PC-3 (cell line): Measurements from ENCODE around the gene NHSL1. TPM values are rescaled to one million over a fixed set of nuclear protein-coding genes. Genes with fewer than 3 reads are reported as not detected.
A peak's percentile ranks its signal among the peaks of the same experiment; 100 is the strongest.

Source experiments
- ATAC-seq: fragments of 200-7000 bp; cut with Tn5 transposase; 2 replicates; pipeline ENCODE4 v1.9.1; 2020; ENCODE audit warnings: mild to moderate bottlenecking, moderate library complexity
- BruUV-seq: library from RNA; stranded (reverse); fragments of 400-500 nt; replicated peaks from 2 replicates; lab custom pipeline; 2021; lab: Mats Ljungman, UMichigan
- CTCF ChIA-PET: fragments of 300-600 bp; sonication (Branson Sonifier 250); formaldehyde crosslinking; loops from one replicate; lab custom pipeline; 2022; ENCODE audit warnings: antibody characterized with exemption; lab: Charles Lee
- POLR2A ChIA-PET: fragments of 300-600 bp; sonication (Branson Sonifier 250); formaldehyde crosslinking; loops from one replicate; lab custom pipeline; 2022; ENCODE audit warnings: antibody characterized with exemption; ENCODE audit not compliant: unreplicated experiment; lab: Charles Lee
- DNase-seq: peaks from one replicate; pipeline ENCODE4 v3.0.0-alpha.2; 2015
- H2AFZ ChIP-seq: fragments of 300-600 bp; sonication (generic); 2 replicates; pipeline ENCODE4 v1.6.0; 2016; ENCODE audit warnings: antibody characterized with exemption, low read length
- H3F3A ChIP-seq: fragments of 300-600 bp; sonication (generic); one replicate; pipeline ENCODE4 v1.6.0; 2017; ENCODE audit warnings: antibody characterized with exemption, low read length, control low read depth, mild to moderate bottlenecking; ENCODE audit not compliant: unreplicated experiment
- H3K27ac ChIP-seq: fragments of 300-600 bp; sonication (generic); 2 replicates; pipeline ENCODE4 v1.5.1; 2016; ENCODE audit warnings: mild to moderate bottlenecking, low read length
- H3K27me3 ChIP-seq: fragments of 300-600 bp; sonication (generic); 2 replicates; pipeline ENCODE4 v1.6.1; 2016; ENCODE audit warnings: low read length, mixed read lengths
- H3K36me3 ChIP-seq: fragments of 300-600 bp; sonication (generic); 2 replicates; pipeline ENCODE4 v1.6.1; 2016; ENCODE audit warnings: low read depth, mixed run types, low read length, mixed read lengths
- H3K4me1 ChIP-seq: fragments of 300-600 bp; sonication (generic); 2 replicates; pipeline ENCODE4 v1.5.1; 2016; ENCODE audit warnings: low read length; ENCODE audit not compliant: insufficient read depth
- H3K4me2 ChIP-seq: fragments of 300-600 bp; sonication (generic); 2 replicates; pipeline ENCODE4 v1.6.0; 2016; ENCODE audit warnings: low read length
- H3K4me3 ChIP-seq: fragments of 300-600 bp; sonication (generic); 2 replicates; pipeline ENCODE4 v1.5.1; 2016; ENCODE audit warnings: mild to moderate bottlenecking, low read length, mixed read lengths
- H3K79me2 ChIP-seq: fragments of 300-600 bp; sonication (generic); 2 replicates; pipeline ENCODE4 v1.6.1; 2017; ENCODE audit warnings: low read length, mixed read lengths
- H3K9ac ChIP-seq: fragments of 300-600 bp; sonication (generic); 2 replicates; pipeline ENCODE4 v1.6.0; 2016; ENCODE audit warnings: mild to moderate bottlenecking, low read length
- H3K9me2 ChIP-seq: fragments of 300-600 bp; sonication (generic); replicated peaks from 2 replicates; pipeline ENCODE4 v1.6.1; 2016; ENCODE audit warnings: mixed run types, low read length, mixed read lengths
- H3K9me3 ChIP-seq: fragments of 300-600 bp; sonication (generic); 2 replicates; pipeline ENCODE4 v1.6.1; 2016; ENCODE audit warnings: low read length, mixed read lengths
- H4K20me1 ChIP-seq: fragments of 300-600 bp; sonication (generic); 2 replicates; pipeline ENCODE4 v1.6.1; 2016; ENCODE audit warnings: low read length, mixed read lengths
- EZH2 ChIP-seq: fragments of 300-600 bp; sonication (generic); IDR thresholded peaks from one replicate; pipeline ENCODE4 v1.6.1; 2017; ENCODE audit warnings: antibody characterized with exemption, mild to moderate bottlenecking, low read length; ENCODE audit not compliant: unreplicated experiment
- EZH2phosphoT487 ChIP-seq: fragments of 300-600 bp; sonication (generic); IDR thresholded peaks from 2 replicates; pipeline ENCODE4 v1.6.1; 2018; ENCODE audit warnings: mild to moderate bottlenecking, antibody characterized with exemption, low read length, borderline replicate concordance
- intact Hi-C: fragments of 100-400 bp; cut with micrococcal nuclease; formaldehyde crosslinking; loops from 2 replicates; pipeline ENCODE4 v1.9.0; 2023
- total RNA-seq: library from RNA; depleted of rRNA; stranded (reverse); fragments of >200 nt; gene quantifications from 2 replicates; pipeline ENCODE4 v1.2.3, GENCODE V29; 2014
- TF ChIP-seq, protein P1 (sequence below): fragments of 300-600 bp; sonication (generic); conservative IDR thresholded peaks from 2 replicates; pipeline ENCODE4 v1.5.1; 2017; ENCODE audit warnings: antibody characterized with exemption, low read depth, mild to moderate bottlenecking, low read length

The NHSL1 gene
- total RNA-seq, 1 experiment from 2014 or later = 4.8 TPM

DNA sequence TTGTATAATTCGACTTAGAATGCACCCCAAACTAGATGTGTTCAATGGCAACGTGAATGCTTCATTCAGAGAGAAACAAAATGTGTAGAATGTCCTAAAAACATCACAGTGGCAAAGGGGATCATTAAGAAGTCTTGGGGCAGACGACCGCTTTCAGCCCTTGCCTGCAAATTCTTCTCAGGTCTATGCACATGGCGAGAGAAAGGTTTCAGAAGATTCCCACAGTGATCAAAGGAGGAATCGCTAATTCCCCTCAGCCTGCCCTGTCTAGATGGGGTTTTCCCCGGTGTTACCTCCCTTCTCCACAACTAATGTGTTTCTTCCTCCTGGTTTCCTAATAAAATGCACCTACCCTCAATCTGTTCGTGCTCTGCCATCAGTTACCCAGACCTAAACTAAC is 13.3 kb upstream of the NHSL1 start:
- DNase-seq = no peak
- POLR2A ChIA-PET = no interaction called here
- Histone ChIP-seq H2AFZ (no peak overlapping the region), H3K9me2 (no peaks in the 10 kb centered on the region), H3K9ac (no peak overlapping the region), H3K27me3 (no peaks in the 10 kb centered on the region), H3K27ac (no peak overlapping the region), H3K4me2 (no peak overlapping the region), H3K9me3 (no peaks in the 10 kb centered on the region), H3F3A (no peaks in the 10 kb centered on the region), H4K20me1 (no peaks in the 10 kb centered on the region), H3K4me3 (no peak overlapping the region), H3K79me2 (no peaks in the 10 kb centered on the region), H3K36me3 (no peaks in the 10 kb centered on the region), H3K4me1 (0 out of 2 replicates have a peak, but pooled peaks cover 6% of the 10 kb centered on the region)
- no peak for ATAC-seq
- no peak for TF ChIP-seq EZH2
- TF ChIP-seq, protein P1, sequence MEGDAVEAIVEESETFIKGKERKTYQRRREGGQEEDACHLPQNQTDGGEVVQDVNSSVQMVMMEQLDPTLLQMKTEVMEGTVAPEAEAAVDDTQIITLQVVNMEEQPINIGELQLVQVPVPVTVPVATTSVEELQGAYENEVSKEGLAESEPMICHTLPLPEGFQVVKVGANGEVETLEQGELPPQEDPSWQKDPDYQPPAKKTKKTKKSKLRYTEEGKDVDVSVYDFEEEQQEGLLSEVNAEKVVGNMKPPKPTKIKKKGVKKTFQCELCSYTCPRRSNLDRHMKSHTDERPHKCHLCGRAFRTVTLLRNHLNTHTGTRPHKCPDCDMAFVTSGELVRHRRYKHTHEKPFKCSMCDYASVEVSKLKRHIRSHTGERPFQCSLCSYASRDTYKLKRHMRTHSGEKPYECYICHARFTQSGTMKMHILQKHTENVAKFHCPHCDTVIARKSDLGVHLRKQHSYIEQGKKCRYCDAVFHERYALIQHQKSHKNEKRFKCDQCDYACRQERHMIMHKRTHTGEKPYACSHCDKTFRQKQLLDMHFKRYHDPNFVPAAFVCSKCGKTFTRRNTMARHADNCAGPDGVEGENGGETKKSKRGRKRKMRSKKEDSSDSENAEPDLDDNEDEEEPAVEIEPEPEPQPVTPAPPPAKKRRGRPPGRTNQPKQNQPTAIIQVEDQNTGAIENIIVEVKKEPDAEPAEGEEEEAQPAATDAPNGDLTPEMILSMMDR = no peak
- TF ChIP-seq EZH2phosphoT487 = no peak
- no TSS peak for BruUV-seq
- intact Hi-C loops = no loop called here
- CTCF ChIA-PET = no interaction called here

- Histone ChIP-seq H4K20me1 (no peaks in the 10 kb centered on the region), H3F3A (no peaks in the 10 kb centered on the region), H3K9me3 (no peaks in the 10 kb centered on the region), H3K36me3 (no peaks in the 10 kb centered on the region), H3K79me2 (no peaks in the 10 kb centered on the region), H3K4me1 (0 out of 2 replicates have a peak, but pooled peaks cover 6% of the 10 kb centered on the region), H3K9me2 (no peaks in the 10 kb centered on the region), H3K4me3 (no peak overlapping the region), H2AFZ (no peak overlapping the region), H3K27ac (no peak overlapping the region), H3K9ac (no peak overlapping the region), H3K4me2 (no peak overlapping the region), H3K27me3 (no peaks in the 10 kb centered on the region)
- ChIA-PET POLR2A (no interaction called here), CTCF (interaction anchor here (0.5 kb wide), 1 partner anchor 75 kb away, joined by 3 read pairs; no protein-coding TSS in a partner anchor)
- DNase-seq (no peak), ATAC-seq (no peak)
- BruUV-seq = no TSS peak
- TF ChIP-seq EZH2 = no peak
- TF ChIP-seq, protein P1 = no peak
- TF ChIP-seq EZH2phosphoT487 = no peak
- intact Hi-C loops = no loop called here
These were observed 10.8 kb upstream of the NHSL1 start for GRCh38 chr6:138510093-138510492.

GRCh38 chr6:138509371-138509770 is 10.1 kb upstream of the NHSL1 start:
- Histone ChIP-seq H3K9ac (no peak overlapping the region), H2AFZ (0 out of 2 replicates have a peak overlapping the region, but pooled peaks have one; percentile 46), H4K20me1 (no peaks in the 10 kb centered on the region), H3K9me3 (no peaks in the 10 kb centered on the region), H3K4me3 (no peak overlapping the region), H3F3A (no peaks in the 10 kb centered on the region), H3K4me2 (no peak overlapping the region), H3K9me2 (no peaks in the 10 kb centered on the region), H3K36me3 (no peaks in the 10 kb centered on the region), H3K4me1 (0 out of 2 replicates have a peak, but pooled peaks cover 6% of the 10 kb centered on the region), H3K79me2 (no peaks in the 10 kb centered on the region), H3K27ac (no peak overlapping the region), H3K27me3 (no peaks in the 10 kb centered on the region)
- TF ChIP-seq EZH2 (no peak), EZH2phosphoT487 (no peak)
- TF ChIP-seq, protein P1 = peak; percentile 76
- intact Hi-C loops = loop anchor here (1.0 to 2.0 kb wide), 3 partner anchors 41 to 393 kb away; no protein-coding TSS in a partner anchor
- CTCF ChIA-PET = interaction anchor here (0.5 kb wide), 1 partner anchor 74 kb away, joined by 3 read pairs; no protein-coding TSS in a partner anchor
- BruUV-seq = no TSS peak
- POLR2A ChIA-PET = no interaction called here
- ATAC-seq = peak; percentile 58; the same call in 1 of the 2 replicates
- peak; percentile 59 for DNase-seq
